ENCODE data around the gene MACROD2. TPM values are rescaled to one million over a fixed set of nuclear protein-coding genes. Genes with fewer than 3 reads are reported as not detected.

MACROD2 gene
- total RNA-seq, 2 donors from 2014 or later, result 0.94 to 10.4 TPM

GRCh38 chr20:16004108-16004854 lies 2009.0 kb downstream of the MACROD2 start:
- H3K27me3 ChIP-seq, result no peaks in the 10 kb centered on the region
- no peaks in the 10 kb centered on the region for H3K36me3 ChIP-seq
- no peak for DNase-seq (ENCODE audit: low spot score)
- TF ChIP-seq CTCF (IDR thresholded peaks at IDR 0.05), result no peak
- H3K4me3 ChIP-seq, result no peak overlapping the region
- no peaks in the 10 kb centered on the region for H3K4me1 ChIP-seq
- no peaks in the 10 kb centered on the region for H3K9me3 ChIP-seq
- no peak overlapping the region for H3K27ac ChIP-seq

- no peaks in the 10 kb centered on the region for H3K9me3 ChIP-seq
- no peak for TF ChIP-seq CTCF (IDR thresholded peaks at IDR 0.05)
- no peak for DNase-seq (ENCODE audit: low spot score)
- no peaks in the 10 kb centered on the region for H3K27me3 ChIP-seq
- H3K36me3 ChIP-seq, result no peaks in the 10 kb centered on the region
- H3K4me3 ChIP-seq, result no peak overlapping the region
- H3K4me1 ChIP-seq, result no peaks in the 10 kb centered on the region
- H3K27ac ChIP-seq, result no peak overlapping the region
Observed at GRCh38 chr20:16005021-16005914, 2010.0 kb downstream of the MACROD2 start.

- Histone ChIP-seq H3K4me1 (no peaks in the 10 kb centered on the region), H3K4me3 (no peak overlapping the region), H3K27me3 (no peaks in the 10 kb centered on the region), H3K9me3 (no peaks in the 10 kb centered on the region), H3K27ac (no peak overlapping the region), H3K36me3 (no peaks in the 10 kb centered on the region)
- no peak for DNase-seq (ENCODE audit: low spot score)
- no peak for TF ChIP-seq CTCF (IDR thresholded peaks at IDR 0.05)
Observed at GRCh38 chr20:16005915-16006493, 2010.7 kb downstream of the MACROD2 start.

- H3K9me3 ChIP-seq, result no peaks in the 10 kb centered on the region
- no peak overlapping the region for H3K27ac ChIP-seq
- TF ChIP-seq CTCF (IDR thresholded peaks at IDR 0.05), result no peak
- no peaks in the 10 kb centered on the region for H3K4me1 ChIP-seq
- no peak overlapping the region for H3K4me3 ChIP-seq
- H3K36me3 ChIP-seq, result no peaks in the 10 kb centered on the region
- no peaks in the 10 kb centered on the region for H3K27me3 ChIP-seq
- no peak for DNase-seq (ENCODE audit: low spot score)
Observed at GRCh38 chr20:16007164-16007563, 2011.8 kb downstream of the MACROD2 start.

- Histone ChIP-seq H3K4me1 (no peaks in the 10 kb centered on the region), H3K4me3 (no peak overlapping the region), H3K27me3 (no peaks in the 10 kb centered on the region), H3K27ac (no peak overlapping the region), H3K9me3 (no peaks in the 10 kb centered on the region), H3K36me3 (no peaks in the 10 kb centered on the region)
- no peak for TF ChIP-seq CTCF (IDR thresholded peaks at IDR 0.05)
- no peak for DNase-seq (ENCODE audit: low spot score)
Observed at GRCh38 chr20:16007962-16008361, 2012.6 kb downstream of the MACROD2 start.

Data from right atrium auricular region (tissue), 2 donors.